ENCODE data around the gene WSB1.
"Not testable (repeated sequence)": the region's sequence is repeated elsewhere in the genome, so short reads cannot be mapped to it uniquely, and the experiment has no call there.

The WSB1 gene

GRCh38 chr17:27269974-27270373 is 23.9 kb upstream of the WSB1 start:
- Histone ChIP-seq H3K4me3 (ENCODE audit: low read depth, low read length) (no peak overlapping the region), H3K27ac (no peak overlapping the region), H3K27me3 (replicated peaks) (no peaks in the 10 kb centered on the region), H3K36me3 (replicated peaks) (no peaks in the 10 kb centered on the region)
- TF ChIP-seq CTCF (IDR thresholded peaks at IDR 0.05; ENCODE audit: low read depth, low read length, missing control alignments), result no peak
- DNase-seq, result no peak
- in situ Hi-C loops (cut with HindIII; ENCODE audit: low pct_ligation_motif_present, low sequenced_read_pairs), result no loop called here

- no peak for DNase-seq
- Histone ChIP-seq H3K36me3 (replicated peaks) (no peaks in the 10 kb centered on the region), H3K27ac (no peak overlapping the region), H3K4me3 (ENCODE audit: low read depth, low read length) (no peak overlapping the region), H3K27me3 (replicated peaks) (no peaks in the 10 kb centered on the region)
- in situ Hi-C loops (cut with HindIII; ENCODE audit: low pct_ligation_motif_present, low sequenced_read_pairs), result no loop called here
- TF ChIP-seq CTCF (IDR thresholded peaks at IDR 0.05; ENCODE audit: low read depth, low read length, missing control alignments), result no peak
These were observed 17.2 kb upstream of the WSB1 start for GRCh38 chr17:27276653-27277156.

GRCh38 chr17:27279132-27279531 is 14.8 kb upstream of the WSB1 start:
- in situ Hi-C loops (cut with HindIII; ENCODE audit: low pct_ligation_motif_present, low sequenced_read_pairs); H3K36me3 ChIP-seq (replicated peaks); H3K27me3 ChIP-seq (replicated peaks); H3K27ac ChIP-seq; DNase-seq; H3K4me3 ChIP-seq (ENCODE audit: low read depth, low read length): not testable (repeated sequence)

- no peak for DNase-seq
- Histone ChIP-seq H3K36me3 (replicated peaks) (no peaks in the 10 kb centered on the region), H3K27ac (no peak overlapping the region), H3K4me3 (ENCODE audit: low read depth, low read length) (no peak overlapping the region), H3K27me3 (replicated peaks) (no peaks in the 10 kb centered on the region)
- no peak for TF ChIP-seq CTCF (IDR thresholded peaks at IDR 0.05; ENCODE audit: low read depth, low read length, missing control alignments)
- in situ Hi-C loops (cut with HindIII; ENCODE audit: low pct_ligation_motif_present, low sequenced_read_pairs), result no loop called here
These were observed 13.4 kb upstream of the WSB1 start for GRCh38 chr17:27280527-27280926.

GRCh38 chr17:27281438-27281837 is 12.5 kb upstream of the WSB1 start:
- Histone ChIP-seq H3K4me3 (ENCODE audit: low read depth, low read length) (no peak overlapping the region), H3K27me3 (replicated peaks) (no peaks in the 10 kb centered on the region), H3K36me3 (replicated peaks) (no peaks in the 10 kb centered on the region), H3K27ac (no peak overlapping the region)
- in situ Hi-C loops (cut with HindIII; ENCODE audit: low pct_ligation_motif_present, low sequenced_read_pairs), result no loop called here
- no peak for DNase-seq
- no peak for TF ChIP-seq CTCF (IDR thresholded peaks at IDR 0.05; ENCODE audit: low read depth, low read length, missing control alignments)

- H3K36me3 ChIP-seq (replicated peaks), result no peaks in the 10 kb centered on the region
- in situ Hi-C loops (cut with HindIII; ENCODE audit: low pct_ligation_motif_present, low sequenced_read_pairs), result no loop called here
- no peak for DNase-seq
- H3K27ac ChIP-seq, result no peak overlapping the region
- no peak for TF ChIP-seq CTCF (IDR thresholded peaks at IDR 0.05; ENCODE audit: low read depth, low read length, missing control alignments)
- no peak overlapping the region for H3K4me3 ChIP-seq (ENCODE audit: low read depth, low read length)
- H3K27me3 ChIP-seq (replicated peaks), result no peaks in the 10 kb centered on the region
These were observed 11.8 kb upstream of the WSB1 start for GRCh38 chr17:27282054-27282551.
